Epithelial cell of proximal tubule (primary cell): ENCODE results near the gene PFKP. TPM values are rescaled to one million over a fixed set of nuclear protein-coding genes. Genes with fewer than 3 reads are reported as not detected.

ENCODE experiments used
- DNase-seq: peaks from one replicate; pipeline ENCODE4 v3.0.0-alpha.2; 2011; ENCODE audit warnings: low read depth
- H3K4me3 ChIP-seq: 2 replicates; pipeline ENCODE4 v1.5.1; 2011; ENCODE audit warnings: low read depth, mild to moderate bottlenecking, low read length
- total RNA-seq: library from RNA; depleted of rRNA; stranded (reverse); fragments of >200 nt; gene quantifications from 2 replicates; pipeline ENCODE4 v1.2.3, GENCODE V29; 2015
- TF ChIP-seq, protein P1 (sequence below): conservative IDR thresholded peaks from 2 replicates; pipeline ENCODE4 v1.5.1; 2012; ENCODE audit warnings: low read depth, mild to moderate bottlenecking, low read length

Gene PFKP
- total RNA-seq, 1 donor from 2014 or later = 402 TPM

DNA sequence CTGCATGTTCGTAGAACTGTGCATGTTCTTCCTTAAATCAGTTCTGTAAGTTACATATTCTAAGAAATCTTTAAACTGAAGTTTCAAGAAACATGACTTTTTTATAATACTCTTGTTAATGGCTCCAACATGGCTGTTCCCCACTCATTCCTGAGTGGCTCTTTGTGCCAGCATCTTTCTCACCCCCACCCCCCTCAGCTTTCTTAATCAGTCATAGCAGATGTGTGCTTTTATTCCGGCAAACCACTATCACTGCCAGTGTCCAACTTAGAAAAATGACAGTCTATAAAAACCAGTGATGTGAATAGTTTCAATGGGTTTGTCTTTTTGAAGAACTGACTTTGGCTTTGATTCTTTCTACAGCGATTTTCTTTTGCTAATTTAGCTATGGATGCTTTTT lies 67.7 kb downstream of the PFKP start:
- no peak for DNase-seq
- TF ChIP-seq, protein P1, sequence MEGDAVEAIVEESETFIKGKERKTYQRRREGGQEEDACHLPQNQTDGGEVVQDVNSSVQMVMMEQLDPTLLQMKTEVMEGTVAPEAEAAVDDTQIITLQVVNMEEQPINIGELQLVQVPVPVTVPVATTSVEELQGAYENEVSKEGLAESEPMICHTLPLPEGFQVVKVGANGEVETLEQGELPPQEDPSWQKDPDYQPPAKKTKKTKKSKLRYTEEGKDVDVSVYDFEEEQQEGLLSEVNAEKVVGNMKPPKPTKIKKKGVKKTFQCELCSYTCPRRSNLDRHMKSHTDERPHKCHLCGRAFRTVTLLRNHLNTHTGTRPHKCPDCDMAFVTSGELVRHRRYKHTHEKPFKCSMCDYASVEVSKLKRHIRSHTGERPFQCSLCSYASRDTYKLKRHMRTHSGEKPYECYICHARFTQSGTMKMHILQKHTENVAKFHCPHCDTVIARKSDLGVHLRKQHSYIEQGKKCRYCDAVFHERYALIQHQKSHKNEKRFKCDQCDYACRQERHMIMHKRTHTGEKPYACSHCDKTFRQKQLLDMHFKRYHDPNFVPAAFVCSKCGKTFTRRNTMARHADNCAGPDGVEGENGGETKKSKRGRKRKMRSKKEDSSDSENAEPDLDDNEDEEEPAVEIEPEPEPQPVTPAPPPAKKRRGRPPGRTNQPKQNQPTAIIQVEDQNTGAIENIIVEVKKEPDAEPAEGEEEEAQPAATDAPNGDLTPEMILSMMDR = no peak
- H3K4me3 ChIP-seq = no peak overlapping the region

DNA sequence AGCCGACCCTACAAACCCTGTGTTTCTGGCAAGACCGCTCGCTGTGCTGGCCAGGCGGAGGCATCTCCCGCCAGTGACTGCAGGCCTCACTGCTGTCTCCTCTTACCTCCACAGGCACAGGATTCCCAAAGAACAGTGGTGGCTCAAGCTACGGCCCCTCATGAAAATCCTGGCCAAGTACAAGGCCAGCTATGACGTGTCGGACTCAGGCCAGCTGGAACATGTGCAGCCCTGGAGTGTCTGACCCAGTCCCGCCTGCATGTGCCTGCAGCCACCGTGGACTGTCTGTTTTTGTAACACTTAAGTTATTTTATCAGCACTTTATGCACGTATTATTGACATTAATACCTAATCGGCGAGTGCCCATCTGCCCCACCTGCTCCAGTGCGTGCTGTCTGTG lies 69.0 kb downstream of the PFKP start:
- DNase-seq = no peak
- TF ChIP-seq, protein P1 = no peak
- no peak overlapping the region for H3K4me3 ChIP-seq

DNA sequence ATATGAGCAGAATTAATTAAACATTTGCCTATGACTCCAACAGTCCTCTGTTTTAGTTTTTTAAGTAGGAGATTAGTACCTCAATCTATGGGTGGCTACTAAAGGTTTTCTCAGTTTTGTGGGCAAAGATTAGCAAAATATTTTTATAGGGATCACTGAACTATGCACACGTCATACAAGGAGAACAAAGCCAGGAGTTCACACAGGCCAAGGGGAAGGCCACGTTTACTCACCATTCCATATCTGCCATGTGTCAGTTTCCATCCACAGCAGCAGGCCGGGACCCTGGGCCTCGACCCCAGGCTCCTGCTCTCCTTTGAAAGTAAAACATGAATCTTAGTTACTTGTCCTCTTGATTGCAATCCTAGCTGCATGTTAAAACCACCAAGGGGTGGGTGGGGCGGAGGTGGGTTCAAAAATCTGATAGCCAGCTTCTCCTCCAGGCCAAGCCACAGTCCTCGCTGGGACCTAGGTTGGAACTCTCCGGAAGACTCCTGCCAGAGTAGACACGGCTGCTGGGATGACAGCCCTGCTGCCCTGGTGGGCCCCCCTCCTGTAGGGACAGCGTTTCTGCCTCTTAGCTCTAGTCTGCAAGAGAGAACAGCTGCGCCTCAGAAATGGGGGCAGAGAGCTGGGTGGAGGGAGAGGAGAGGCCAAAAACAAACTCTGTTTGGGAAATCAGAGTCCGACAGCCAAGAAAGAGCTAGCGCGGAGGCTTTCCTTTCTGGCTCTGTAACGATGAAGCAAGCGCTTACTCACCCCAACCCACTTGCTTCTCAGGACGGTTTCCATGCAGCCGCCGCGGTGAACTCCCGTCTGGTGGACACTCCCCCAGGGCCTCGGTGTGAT lies 69.6 kb downstream of the PFKP start:
- TF ChIP-seq, protein P1 = no peak
- no peak overlapping the region for H3K4me3 ChIP-seq
- DNase-seq = no peak

DNA sequence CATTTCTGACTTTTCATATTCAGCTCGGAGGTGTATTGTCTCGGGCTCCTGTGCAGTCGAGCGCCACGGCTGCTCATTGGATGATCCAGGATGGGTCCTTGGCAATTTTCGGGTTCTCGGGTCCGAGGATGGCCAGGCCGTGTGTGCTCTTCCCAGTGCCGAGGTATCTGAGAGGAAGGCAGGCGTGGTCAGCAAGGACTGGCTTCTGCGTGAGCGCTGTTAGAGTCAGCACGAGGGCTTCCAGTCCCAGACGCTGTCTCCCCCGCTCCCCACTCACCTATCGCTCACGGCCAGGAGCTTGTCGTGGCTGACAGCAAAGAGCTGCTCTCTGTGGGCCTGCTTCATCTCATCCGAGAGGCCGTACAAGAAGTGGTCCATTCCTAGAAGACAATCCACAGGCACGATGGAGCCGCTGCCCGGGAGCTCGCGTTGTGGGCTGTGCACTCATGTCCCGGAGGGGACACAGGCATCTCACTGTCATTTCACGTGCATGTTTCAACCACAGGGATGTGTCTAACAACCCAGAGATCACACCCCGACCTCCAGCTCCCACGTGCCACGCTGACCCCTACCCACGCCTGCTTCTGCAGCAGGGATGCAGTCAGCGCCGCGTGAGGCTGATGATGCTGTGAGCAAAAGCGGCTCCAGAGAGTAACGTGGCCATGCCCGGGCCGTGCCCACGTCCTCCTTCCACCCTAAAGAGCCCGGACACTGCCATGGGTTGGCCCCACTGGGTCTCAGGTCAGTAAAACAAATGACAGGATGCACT lies 70.8 kb downstream of the PFKP start:
- DNase-seq = no peak
- TF ChIP-seq, protein P1 = no peak
- no peak overlapping the region for H3K4me3 ChIP-seq

DNA sequence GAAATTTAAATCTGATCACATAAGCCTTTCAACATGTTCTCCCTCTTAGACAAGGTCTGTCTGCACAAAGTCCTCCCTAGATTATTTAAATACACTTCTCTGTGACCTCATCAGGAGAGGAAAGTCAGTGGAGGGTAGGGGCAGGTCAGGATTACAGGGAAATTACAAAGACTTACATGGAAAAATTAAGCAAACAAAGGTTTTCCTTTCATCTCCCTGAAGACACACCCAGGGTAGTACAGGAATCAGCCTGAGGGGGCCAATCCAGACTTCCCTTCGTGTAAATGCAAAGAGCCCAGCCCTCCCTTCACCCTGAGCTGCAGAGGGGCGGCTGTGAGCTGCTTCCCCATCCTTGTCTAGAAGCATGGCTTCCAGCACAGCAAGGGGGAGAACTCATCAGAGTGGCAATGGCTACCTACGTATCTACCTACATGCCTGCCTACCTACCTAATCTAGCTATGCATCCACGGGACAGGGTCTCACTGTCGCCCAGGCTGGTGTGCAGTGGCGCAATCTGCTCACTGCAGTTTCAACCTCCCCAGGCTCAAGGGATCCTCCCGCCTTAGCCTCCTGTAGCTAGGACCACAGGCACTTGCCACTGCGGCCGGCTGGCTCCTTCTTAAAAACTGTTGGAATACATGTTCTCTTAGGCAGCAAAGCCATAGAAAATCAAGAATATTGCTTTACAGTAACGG lies 72.0 kb downstream of the PFKP start:
- TF ChIP-seq, protein P1 = no peak
- H3K4me3 ChIP-seq = no peak overlapping the region
- no peak for DNase-seq

DNA sequence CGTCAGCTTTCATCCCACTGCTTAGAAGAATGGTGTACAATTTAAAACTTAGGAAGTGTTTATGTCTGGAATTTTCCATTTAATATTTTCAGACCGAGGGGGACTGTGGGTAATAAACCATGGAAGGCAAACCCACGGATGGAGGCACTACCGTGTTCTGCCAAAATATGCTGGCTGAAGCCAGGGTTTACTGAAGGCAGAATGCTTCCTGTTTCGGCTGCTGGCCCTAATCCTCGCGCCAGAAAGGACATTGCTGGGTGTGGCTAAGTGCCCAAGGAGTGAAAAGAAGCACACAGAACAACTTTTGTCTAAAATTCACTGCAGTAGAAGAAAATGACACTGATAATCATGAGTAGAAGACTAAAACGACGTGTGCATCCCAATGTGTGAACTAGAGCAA lies 72.9 kb downstream of the PFKP start:
- no peak overlapping the region for H3K4me3 ChIP-seq
- DNase-seq = no peak
- TF ChIP-seq, protein P1 = no peak
